HG02759 (cell line): Measurements from ENCODE around the gene SECTM1.

Source experiments
- ATAC-seq: cut with Tn5 transposase; IDR thresholded peaks from one replicate; pipeline ENCODE4 v1.9.1; 2021; ENCODE audit warnings: mild to moderate bottlenecking, moderate library complexity; ENCODE audit not compliant: unreplicated experiment

SECTM1 gene

GRCh38 chr17:82317394-82318168 lies 16.0 kb downstream of the SECTM1 start, which contains the start of gene CD7:
Gene CD7 (minus strand): TSS chr17:82317608. CDS start chr17:82317495, 113 bp downstream.
- ATAC-seq = no peak

- ATAC-seq = no peak
Observed at GRCh38 chr17:82316651-82317393, 16.7 kb downstream of the SECTM1 start.

GRCh38 chr17:82315703-82316358 lies 17.7 kb downstream of the SECTM1 start:
- no peak for ATAC-seq

GRCh38 chr17:82314727-82315605 lies 18.6 kb downstream of the SECTM1 start:
- no peak for ATAC-seq

- no peak for ATAC-seq
Observed at GRCh38 chr17:82314012-82314726, 19.4 kb downstream of the SECTM1 start.

- no peak for ATAC-seq
Observed at GRCh38 chr17:82313195-82314011, 20.2 kb downstream of the SECTM1 start.

- no peak for ATAC-seq
Observed at GRCh38 chr17:82311971-82312370, 21.6 kb downstream of the SECTM1 start.

- ATAC-seq = no peak
Observed at GRCh38 chr17:82310877-82311276, 22.7 kb downstream of the SECTM1 start.

- no peak for ATAC-seq
Observed at GRCh38 chr17:82309656-82310570, 23.7 kb downstream of the SECTM1 start.

GRCh38 chr17:82305727-82306300 lies 27.8 kb downstream of the SECTM1 start:
- no peak for ATAC-seq

GRCh38 chr17:82304826-82305726 lies 28.5 kb downstream of the SECTM1 start:
- no peak for ATAC-seq

GRCh38 chr17:82303944-82304808 lies 29.4 kb downstream of the SECTM1 start:
- no peak for ATAC-seq

- ATAC-seq = no peak
Observed at GRCh38 chr17:82302991-82303943, 30.3 kb downstream of the SECTM1 start.

GRCh38 chr17:82302568-82302963 lies 31.0 kb downstream of the SECTM1 start:
- ATAC-seq = no peak
